ENCODE results near the gene SUSD5. TPM values are rescaled to one million over a fixed set of nuclear protein-coding genes. Genes with fewer than 3 reads are reported as not detected.

Gene SUSD5
- total RNA-seq, 2 donors from 2014 or later, result 0.60 to 0.82 TPM

Other genes starting within 250 kb of the SUSD5 start
- gene GLB1, start 121.7 kb downstream of the SUSD5 start, total RNA-seq, result 10 to 100 TPM; 27.3 to 28.3 TPM
- gene TMPPE, start 121.7 kb downstream of the SUSD5 start, total RNA-seq, result 1 to 10 TPM; 6.1 to 7.2 TPM
- gene CRTAP, start 104.8 kb downstream of the SUSD5 start, total RNA-seq, result 100 to 1,000 TPM; 129 to 159 TPM
- gene FBXL2, start 58.6 kb upstream of the SUSD5 start, total RNA-seq, result 1 to 10 TPM; 1.9 to 2.7 TPM
- gene UBP1, start 221.6 kb upstream of the SUSD5 start, total RNA-seq, result 10 to 100 TPM; 38.7 to 47.6 TPM